GM12878 (cell line): ENCODE measurements around the gene NPM3. TPM values are rescaled to one million over a fixed set of nuclear protein-coding genes. Genes with fewer than 3 reads are reported as not detected.

ENCODE experiments used
- ATAC-seq: fragments of 200-7000 bp; cut with Tn5 transposase; 3 replicates; pipeline ENCODE4 v1.9.1; 2020; ENCODE audit warnings: mild to moderate bottlenecking, moderate library complexity
- BruUV-seq: library from RNA; stranded (reverse); fragments of 400-500 nt; replicated peaks from 2 replicates; lab custom pipeline; 2021; lab: Mats Ljungman, UMichigan
- CTCF ChIA-PET: fragments of 300-600 bp; sonication (Branson Sonifier 250); formaldehyde crosslinking; extraction: SDS; loops from one replicate; lab custom pipeline; 2021; ENCODE audit warnings: inconsistent platforms; lab: Yijun Ruan, JAX
- POLR2A ChIA-PET: fragments of 350-600 bp; formaldehyde crosslinking; extraction: SDS; loops from one replicate; lab custom pipeline; 2021; ENCODE audit warnings: inconsistent platforms; lab: Charles Lee
- RAD21 ChIA-PET: fragments of 300-600 bp; sonication (Branson Sonifier 250); formaldehyde crosslinking; loops from one replicate; lab custom pipeline; 2023; ENCODE audit warnings: antibody characterized with exemption; ENCODE audit not compliant: unreplicated experiment; lab: Charles Lee
- SMC1A ChIA-PET: fragments of 300-600 bp; sonication (Branson Sonifier 250); formaldehyde crosslinking; loops from one replicate; lab custom pipeline; 2023; ENCODE audit not compliant: unreplicated experiment, uncharacterized antibody; lab: Charles Lee
- DNase-seq: peaks from one replicate; pipeline ENCODE4 v3.0.0-alpha.2; 2011; ENCODE audit warnings: low read depth, low spot score
- FAIRE-seq: peaks from 3 replicates; lab custom pipeline; 2011; peaks lifted over from hg19 to GRCh38; lab: Jason Lieb, UNC
- H2AFZ ChIP-seq: 2 replicates; pipeline ENCODE4 v1.6.0; 2011; ENCODE audit warnings: low read depth, low read length, control low read depth; ENCODE audit not compliant: control insufficient read depth
- H3K27ac ChIP-seq: 2 replicates; pipeline ENCODE4 v1.5.1; 2011; ENCODE audit warnings: control low read depth; ENCODE audit not compliant: control insufficient read depth, insufficient read depth
- H3K27me3 ChIP-seq, 2 experiments: replicated peaks in 1 of 2; 2 replicates each; pipeline versions ENCODE4 v1.6.0 to v1.6.1; 2011; ENCODE audit warnings: low read length in 1 of 2; ENCODE audit not compliant: control insufficient read depth in 2 of 2, insufficient read depth in 2 of 2
- H3K36me3 ChIP-seq, 2 experiments: 2 replicates each; pipeline ENCODE4 v1.5.1; 2011; ENCODE audit warnings: low read length in 1 of 2; ENCODE audit not compliant: control insufficient read depth in 2 of 2, insufficient read depth in 2 of 2
- H3K4me1 ChIP-seq: 2 replicates; pipeline ENCODE4 v1.6.1; 2011; ENCODE audit warnings: mild to moderate bottlenecking, low read length, moderate library complexity, mixed read lengths; ENCODE audit not compliant: control insufficient read depth, insufficient read depth
- H3K4me2 ChIP-seq: 2 replicates; pipeline ENCODE4 v1.6.0; 2011; ENCODE audit warnings: control low read depth; ENCODE audit not compliant: control insufficient read depth, insufficient read depth
- H3K4me3 ChIP-seq: fragments of 200-600 bp; sonication (generic); 2 replicates; pipeline ENCODE4 v1.5.1; 2016
- H3K79me2 ChIP-seq: 2 replicates; pipeline ENCODE4 v1.6.0; 2011; ENCODE audit warnings: low read length; ENCODE audit not compliant: control insufficient read depth, insufficient read depth
- H3K9ac ChIP-seq: 2 replicates; pipeline ENCODE4 v1.8.0; 2011; ENCODE audit warnings: low read length, control low read depth, mixed read lengths; ENCODE audit not compliant: control insufficient read depth, insufficient read depth
- H3K9me3 ChIP-seq: replicated peaks from 3 replicates; pipeline ENCODE4 v1.5.1; 2011; ENCODE audit warnings: mild to moderate bottlenecking, low read length; ENCODE audit not compliant: control insufficient read depth, insufficient read depth
- H4K20me1 ChIP-seq: 2 replicates; pipeline ENCODE4 v1.6.0; 2011; ENCODE audit not compliant: control insufficient read depth, insufficient read depth
- ATF7 ChIP-seq: fragments of 450-650 bp; IDR thresholded peaks from 2 replicates; pipeline ENCODE4 v1.6.1; 2016; ENCODE audit warnings: low read depth, mild to moderate bottlenecking
- BHLHE40 ChIP-seq, 2 experiments: fragments of 450-650 bp in 1 of 2; IDR thresholded peaks; 2 replicates each; pipeline ENCODE4 v1.6.1; 2011 to 2017; ENCODE audit warnings: low read depth in 2 of 2, borderline replicate concordance in 1 of 2, improper control_type of control experiment in 1 of 2, low read length in 1 of 2, mild to moderate bottlenecking in 1 of 2
- E4F1 ChIP-seq: fragments of 450-650 bp; IDR thresholded peaks from 2 replicates; pipeline ENCODE4 v1.6.1; 2018; ENCODE audit warnings: borderline replicate concordance, mild to moderate bottlenecking; ENCODE audit not compliant: partially characterized antibody
- FOXK2 ChIP-seq: fragments of 450-650 bp; IDR thresholded peaks from 2 replicates; pipeline ENCODE4 v1.6.1; 2017; ENCODE audit warnings: mild to moderate bottlenecking, moderate library complexity
- HDGF ChIP-seq: fragments of 450-650 bp; IDR thresholded peaks from 2 replicates; pipeline ENCODE4 v1.6.1; 2016; ENCODE audit warnings: antibody characterized with exemption
- NFIC ChIP-seq: IDR thresholded peaks from 2 replicates; pipeline ENCODE4 v1.6.1; 2012; ENCODE audit warnings: low read depth, mild to moderate bottlenecking, inconsistent platforms, low read length, moderate library complexity
- NR2C2 ChIP-seq: IDR thresholded peaks from 2 replicates; pipeline ENCODE4 v1.6.1; 2011; ENCODE audit warnings: borderline replicate concordance, low read depth; ENCODE audit not compliant: control insufficient read depth, insufficient read length
- NR2F1 ChIP-seq: fragments of 450-650 bp; conservative IDR thresholded peaks from 2 replicates; pipeline ENCODE4 v1.6.1; 2017; ENCODE audit warnings: mild to moderate bottlenecking
- POU2F2 ChIP-seq: IDR thresholded peaks from 3 replicates; pipeline ENCODE4 v1.6.1; 2011; ENCODE audit warnings: low read depth, mild to moderate bottlenecking, low read length, borderline replicate concordance
- RBBP5 ChIP-seq: fragments of 200-600 bp; sonication (generic); conservative IDR thresholded peaks from 2 replicates; pipeline ENCODE4 v1.6.1; 2016
- SKIL ChIP-seq: fragments of 450-650 bp; IDR thresholded peaks from 2 replicates; pipeline ENCODE4 v1.6.1; 2017; ENCODE audit warnings: mild to moderate bottlenecking, low read depth, inconsistent platforms; ENCODE audit not compliant: poor library complexity, severe bottlenecking
- SMAD5 ChIP-seq: IDR thresholded peaks from 2 replicates; pipeline ENCODE4 v1.6.1; 2016; ENCODE audit warnings: antibody characterized with exemption, low read depth
- SREBF1 ChIP-seq: IDR thresholded peaks from 2 replicates; pipeline ENCODE4 v1.6.1; 2012; ENCODE audit warnings: mild to moderate bottlenecking, low read length
- SREBF2 ChIP-seq: IDR thresholded peaks from 2 replicates; pipeline ENCODE4 v1.6.1; 2012; ENCODE audit warnings: mild to moderate bottlenecking, low read length
- TARDBP ChIP-seq: IDR thresholded peaks from 2 replicates; pipeline ENCODE4 v1.6.1; 2016; ENCODE audit warnings: borderline replicate concordance
- TCF7 ChIP-seq: IDR thresholded peaks from 2 replicates; pipeline ENCODE4 v1.6.1; 2014; ENCODE audit warnings: antibody characterized with exemption, borderline replicate concordance
- WRNIP1 ChIP-seq: IDR thresholded peaks from 2 replicates; pipeline ENCODE4 v1.6.1; 2011; ENCODE audit warnings: low read depth, low read length, improper control_type of control experiment, borderline replicate concordance
- ZNF24 ChIP-seq: fragments of 450-650 bp; IDR thresholded peaks from 2 replicates; pipeline ENCODE4 v1.6.1; 2017; ENCODE audit warnings: antibody characterized with exemption, mild to moderate bottlenecking
- WGBS: methylation state at CpG from one replicate; pipeline ENCODE4 v1.1.6; 2016; ENCODE audit warnings: low lambda C conversion rate; ENCODE audit not compliant: insufficient replicate concordance, insufficient coverage; ENCODE audit errors: missing lambda C conversion rate; 5-methylcytosine and 5-hydroxymethylcytosine counted together
- in situ Hi-C: fragments of 300-500 bp; cut with MboI; formaldehyde crosslinking; loops from 9 replicates; pipeline ENCODE4 v1.14.3; 2018; ENCODE audit warnings: mixed read lengths
- intact Hi-C: fragments of 100-400 bp; cut with micrococcal nuclease; formaldehyde crosslinking; loops from one replicate; pipeline ENCODE4 v1.14.2; 2022; ENCODE audit not compliant: unreplicated experiment
- polyA plus RNA-seq, 11 experiments: library from polyadenylated mRNA; depleted of rRNA in 4 of 11; unstranded in 6 of 11; stranded (reverse) in 5 of 11; fragments of >200 nt; fragmentation: Nextera tagmentation in 4 of 11; fragmentation: Illumina TruSeq in 1 of 11; extraction: Ambion mirVana in 4 of 11; extraction: Trizol in 1 of 11; gene quantifications; 1 replicate in 1 of 11; 2 replicates in 10 of 11; pipeline versions ENCODE4 v1.2.1 to v1.2.3, GENCODE V29; 2011 to 2016; ENCODE audit warnings: inconsistent platforms in 2 of 11, missing spikeins in 2 of 11, low read depth in 1 of 11
- total RNA-seq, 4 experiments: library from RNA; depleted of rRNA in 3 of 4; stranded (reverse); fragments of >200 nt in 3 of 4; fragmentation: Illumina TruSeq in 1 of 4; extraction: Trizol in 1 of 4; gene quantifications; 2 replicates each; pipeline versions ENCODE4 v1.2.1 to v1.2.3, GENCODE V29; 2013 to 2021

Gene NPM3
- total and polyA plus RNA-seq, 10 of the 15 experiments (the other 5 are each of a cell fraction or from before 2014, with no cell fraction given) = 13.0 to 171 (median 93.3) TPM

- no peak for TF ChIP-seq NR2C2
These were observed 33.9 kb downstream of the NPM3 start (continued) for GRCh38 chr10:101749047-101750016.

GRCh38 chr10:101748496-101748895, 34.8 kb downstream of the NPM3 start:
- Histone ChIP-seq H4K20me1 (no peaks in the 10 kb centered on the region), H3K4me1 (no peaks in the 10 kb centered on the region), H3K4me3 (no peak overlapping the region), H3K9ac (no peak overlapping the region), H3K36me3 (no peaks in the 10 kb centered on the region), H2AFZ (no peak overlapping the region), H3K79me2 (no peaks in the 10 kb centered on the region), H3K27ac (no peak overlapping the region), H3K27me3 (no peaks in the 10 kb centered on the region), H3K4me2 (no peak overlapping the region), H3K9me3 (no peaks in the 10 kb centered on the region)
- ChIA-PET RAD21 (no interaction called here), POLR2A (no interaction called here), SMC1A (interaction anchor here (1.0 kb wide), 1 partner anchor 23 kb away, joined by 4 read pairs; no protein-coding TSS in a partner anchor), CTCF (interaction anchor here (0.9 kb wide), 1 partner anchor 534 kb away, joined by 3 read pairs; no protein-coding TSS in a partner anchor)
- DNase-seq (no peak), FAIRE-seq (no peak), ATAC-seq (no peak)
- TF ChIP-seq SKIL (no peak), ZNF24 (no peak), SREBF2 (no peak), NR2F1 (no peak), POU2F2 (no peak), FOXK2 (no peak), ATF7 (no peak), HDGF (no peak), RBBP5 (no peak), BHLHE40 (IDR thresholded peaks at IDR 0.05; ENCODE audit: borderline replicate concordance in 1 of 2, low read depth in 2 of 2, low read length in 1 of 2) (no peak), WRNIP1 (no peak), SMAD5 (no peak), TCF7 (no peak), SREBF1 (no peak), E4F1 (no peak), TARDBP (no peak), NFIC (no peak)
- BruUV-seq = no TSS peak
- intact Hi-C loops (no loop called here), in situ Hi-C loops (no loop called here)
- WGBS = 10% methylated on average over 3 of the region's 3 CpGs
